Kidney (tissue), 14 donors: Measurements from ENCODE around the gene RIGI. TPM values are rescaled to one million over a fixed set of nuclear protein-coding genes. Genes with fewer than 3 reads are reported as not detected.

Experiments
- DNase-seq, 5 donors: peaks; one replicate each; pipeline ENCODE4 v3.0.0-alpha.2; 2013 to 2020
- FAIRE-seq: peaks from 2 replicates; lab custom pipeline; 2012; peaks lifted over from hg19 to GRCh38; lab: Jason Lieb, UNC
- H3K27ac ChIP-seq, 2 donors: one replicate each; pipeline ENCODE4 v1.7.0; 2013; ENCODE audit warnings: low read depth in 2 of 2, low read length in 2 of 2, inconsistent platforms in 1 of 2
- H3K27me3 ChIP-seq: one replicate; pipeline ENCODE4 v1.7.1; 2013; ENCODE audit warnings: low read length, inconsistent platforms; ENCODE audit not compliant: control insufficient read depth, insufficient read depth
- H3K36me3 ChIP-seq, 3 donors: one replicate each; pipeline versions ENCODE4 v1.7.0 to v1.7.1; 2013; ENCODE audit warnings: low read length in 3 of 3, control low read depth in 1 of 3, inconsistent platforms in 1 of 3; ENCODE audit not compliant: insufficient read depth in 3 of 3, control insufficient read depth in 2 of 3
- H3K4me1 ChIP-seq, 3 donors: one replicate each; pipeline versions ENCODE4 v1.7.0 to v1.7.1; 2013; ENCODE audit warnings: low read length in 3 of 3, inconsistent platforms in 1 of 3, low read depth in 1 of 3; ENCODE audit not compliant: control insufficient read depth in 2 of 3, insufficient read depth in 2 of 3
- H3K4me3 ChIP-seq, 3 donors: one replicate each; pipeline versions ENCODE4 v1.7.0 to v1.8.1; 2013; ENCODE audit warnings: low read length in 3 of 3, control low read depth in 1 of 3, inconsistent platforms in 1 of 3
- H3K9ac ChIP-seq, 3 donors: one replicate each; pipeline versions ENCODE4 v1.7.0 to v1.7.1; 2013; ENCODE audit warnings: low read length in 3 of 3, control low read depth in 1 of 3, inconsistent platforms in 1 of 3
- H3K9me3 ChIP-seq, 3 donors: one replicate each; pipeline versions ENCODE4 v1.7.0 to v1.7.1; 2013; ENCODE audit warnings: low read length in 3 of 3, control low read depth in 1 of 3, inconsistent platforms in 1 of 3; ENCODE audit not compliant: control insufficient read depth in 2 of 3, insufficient read depth in 1 of 3
- CTCF ChIP-seq: IDR thresholded peaks from 3 replicates; pipeline ENCODE4 v1.5.1; 2012; ENCODE audit warnings: mild to moderate bottlenecking, moderate library complexity, borderline replicate concordance; ENCODE audit not compliant: insufficient read depth; ENCODE audit errors: extremely low read depth
- intact Hi-C: fragments of 100-400 bp; cut with DNase I; formaldehyde crosslinking; loops from one replicate; pipeline ENCODE4 v1.11.1; 2022
- polyA plus RNA-seq: library from polyadenylated mRNA; stranded (reverse); fragments of 350-450 nt; fragmentation: Illumina TruSeq; extraction: RNeasy Lipid Tissue Mini Kit (QIAGEN cat#74804); gene quantifications from one replicate; pipeline ENCODE4 v1.2.3, GENCODE V29; 2014; ENCODE audit warnings: low read depth, low replicate concordance; ENCODE audit not compliant: insufficient read depth
- total RNA-seq: library from RNA; stranded (reverse); fragmentation: NEBNext Ultra II Directional; extraction: Animal tissue kit (Norgen Biotek cat#: 25700); gene quantifications from one replicate; pipeline ENCODE4 v1.2.1, GENCODE V29; 2021
- donor health status: control.
- donor health status: control.
- donor health status: control.
- donor health status: control.
- donor health status: control.
- donor health status: DM: yes; HTN: yes; CAD: no.
- donor health status: Normal renal cell carcinoma (clear cell type).

Gene RIGI
- total and polyA plus RNA-seq, 2 donors from 2014 or later = 5.0 to 13.1 TPM

- H3K9me3 ChIP-seq = no peaks in the 10 kb centered on the region
- no peak overlapping the region for H3K9ac ChIP-seq
- H3K27ac ChIP-seq = no peak overlapping the region
- H3K4me3 ChIP-seq = no peak overlapping the region
- no peaks in the 10 kb centered on the region for H3K27me3 ChIP-seq
- H3K36me3 ChIP-seq = no peaks in the 10 kb centered on the region
- no peaks in the 10 kb centered on the region for H3K4me1 ChIP-seq
- FAIRE-seq (no peak), DNase-seq (no peak)
- no peak for TF ChIP-seq CTCF
- intact Hi-C loops = no loop called here
These were observed 23.5 kb downstream of the RIGI start for GRCh38 chr9:32502464-32502863.

- H3K4me1 ChIP-seq = no peaks in the 10 kb centered on the region
- intact Hi-C loops = no loop called here
- H3K9me3 ChIP-seq = no peaks in the 10 kb centered on the region
- FAIRE-seq (no peak), DNase-seq (no peak)
- H3K36me3 ChIP-seq = no peaks in the 10 kb centered on the region
- H3K27me3 ChIP-seq = no peaks in the 10 kb centered on the region
- H3K9ac ChIP-seq = no peak overlapping the region
- H3K4me3 ChIP-seq = no peak overlapping the region
- no peak overlapping the region for H3K27ac ChIP-seq
- no peak for TF ChIP-seq CTCF
These were observed 24.1 kb downstream of the RIGI start for GRCh38 chr9:32501868-32502267.

GRCh38 chr9:32500768-32501167 is 25.2 kb downstream of the RIGI start:
- H3K4me3 ChIP-seq = no peak overlapping the region
- H3K9ac ChIP-seq = no peak overlapping the region
- FAIRE-seq (no peak), DNase-seq (no peak)
- no peaks in the 10 kb centered on the region for H3K36me3 ChIP-seq
- H3K27ac ChIP-seq = no peak overlapping the region
- no peaks in the 10 kb centered on the region for H3K9me3 ChIP-seq
- no peaks in the 10 kb centered on the region for H3K4me1 ChIP-seq
- H3K27me3 ChIP-seq = no peaks in the 10 kb centered on the region
- intact Hi-C loops = no loop called here
- TF ChIP-seq CTCF = no peak

GRCh38 chr9:32497921-32498320 is 28.1 kb downstream of the RIGI start:
- Histone ChIP-seq H3K36me3 (no peaks in the 10 kb centered on the region), H3K27me3 (no peaks in the 10 kb centered on the region), H3K4me1 (no peaks in the 10 kb centered on the region), H3K9ac (no peak overlapping the region), H3K27ac (no peak overlapping the region), H3K9me3 (no peaks in the 10 kb centered on the region), H3K4me3 (no peak overlapping the region)
- intact Hi-C loops = no loop called here
- no peak for TF ChIP-seq CTCF
- no peak for DNase-seq
- FAIRE-seq = no peak
